ENCODE results near the gene FMC1.

The FMC1 gene

DNA sequence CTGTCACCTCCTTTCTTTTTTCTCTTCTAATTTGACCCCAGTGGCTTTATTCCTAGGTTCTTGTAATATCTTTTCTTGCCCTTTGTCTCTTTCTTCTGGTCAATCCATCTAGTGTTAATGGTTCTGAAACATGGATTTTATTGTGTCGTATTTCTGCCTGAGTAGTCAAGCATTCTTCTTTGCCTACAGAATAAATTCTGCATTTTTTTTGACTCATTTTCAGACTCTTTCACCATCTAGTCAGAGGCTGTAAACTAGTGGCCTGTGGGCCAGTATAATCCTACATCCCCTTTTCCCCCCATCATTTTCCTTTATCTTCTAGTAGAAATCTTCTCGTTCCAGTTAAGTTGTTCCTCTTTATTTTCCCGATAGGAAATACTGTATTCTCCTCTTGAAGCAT lies 48.0 kb downstream of the FMC1 start:
- no peak for FAIRE-seq

- no peak for FAIRE-seq
Observed at GRCh38 chr7:139389774-139390173, 48.6 kb downstream of the FMC1 start.

DNA sequence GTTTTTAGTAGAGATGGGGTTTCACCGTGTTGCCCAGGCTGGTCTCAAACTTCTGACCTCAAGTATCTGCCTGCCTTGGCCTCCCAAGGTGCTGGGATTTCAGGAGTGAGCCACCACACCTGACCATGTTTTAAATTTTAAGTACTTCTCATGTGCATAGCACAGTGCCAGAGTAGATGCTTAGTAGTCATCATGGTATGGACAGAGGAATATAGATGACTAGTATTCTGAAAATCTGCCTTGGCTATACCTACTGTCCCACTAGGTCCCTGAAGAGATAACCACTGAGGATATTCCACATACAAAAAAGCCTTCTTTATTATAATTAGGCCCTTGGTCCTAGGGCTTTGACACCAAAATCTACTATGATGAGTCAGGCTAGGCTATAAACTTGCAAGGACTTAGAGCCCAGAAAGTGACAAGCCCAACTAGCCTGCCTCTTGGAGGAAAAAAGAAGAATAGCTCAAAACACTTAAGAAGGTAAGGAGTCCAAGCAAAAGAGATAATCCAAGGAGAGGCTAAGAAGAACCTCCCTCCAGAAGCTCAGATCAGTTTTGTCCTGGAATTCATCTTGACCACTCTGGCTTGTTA lies 52.6 kb downstream of the FMC1 start:
- FAIRE-seq, result no peak

DNA sequence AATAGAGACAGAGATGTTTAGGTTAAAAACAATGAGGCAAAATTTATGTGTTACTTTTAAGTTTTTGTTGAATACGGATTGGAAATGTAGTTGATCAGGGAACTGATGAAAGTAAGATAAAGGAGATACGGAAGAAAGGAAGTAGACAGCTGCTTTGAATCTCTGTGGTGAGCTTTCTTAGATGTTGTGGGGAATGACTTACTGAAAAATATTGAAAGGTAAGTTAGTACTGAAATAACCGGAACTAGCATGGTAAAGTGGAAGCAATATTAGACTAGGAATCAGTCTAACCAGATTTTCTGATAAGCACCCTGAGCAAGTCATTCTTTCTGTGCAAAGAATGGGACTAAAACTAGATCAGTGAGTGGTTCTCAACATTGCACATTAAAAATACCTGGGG lies 53.4 kb downstream of the FMC1 start:
- FAIRE-seq, result no peak
